GM13976 (cell line): ENCODE results near the gene TRIM44.

Source experiments
- DNase-seq: peaks from one replicate; pipeline ENCODE4 v3.0.0; 2012; ENCODE audit warnings: low spot score
- in situ Hi-C: fragments of 300-500 bp; cut with MboI; formaldehyde crosslinking; loops from one replicate; pipeline ENCODE4 v1.12.0; 2022; ENCODE audit warnings: low sequenced_read_pairs, mixed read lengths, inconsistent platforms; ENCODE audit not compliant: unreplicated experiment
- TF ChIP-seq, protein P1 (sequence below): IDR thresholded peaks from 2 replicates; pipeline ENCODE4 v1.5.1; 2012; ENCODE audit warnings: borderline replicate concordance, mild to moderate bottlenecking; ENCODE audit not compliant: insufficient read depth; ENCODE audit errors: extremely low read depth, missing control alignments, control extremely low read depth

The TRIM44 gene

GRCh38 chr11:35677904-35678303 lies 15.3 kb downstream of the TRIM44 start:
- TF ChIP-seq, protein P1, sequence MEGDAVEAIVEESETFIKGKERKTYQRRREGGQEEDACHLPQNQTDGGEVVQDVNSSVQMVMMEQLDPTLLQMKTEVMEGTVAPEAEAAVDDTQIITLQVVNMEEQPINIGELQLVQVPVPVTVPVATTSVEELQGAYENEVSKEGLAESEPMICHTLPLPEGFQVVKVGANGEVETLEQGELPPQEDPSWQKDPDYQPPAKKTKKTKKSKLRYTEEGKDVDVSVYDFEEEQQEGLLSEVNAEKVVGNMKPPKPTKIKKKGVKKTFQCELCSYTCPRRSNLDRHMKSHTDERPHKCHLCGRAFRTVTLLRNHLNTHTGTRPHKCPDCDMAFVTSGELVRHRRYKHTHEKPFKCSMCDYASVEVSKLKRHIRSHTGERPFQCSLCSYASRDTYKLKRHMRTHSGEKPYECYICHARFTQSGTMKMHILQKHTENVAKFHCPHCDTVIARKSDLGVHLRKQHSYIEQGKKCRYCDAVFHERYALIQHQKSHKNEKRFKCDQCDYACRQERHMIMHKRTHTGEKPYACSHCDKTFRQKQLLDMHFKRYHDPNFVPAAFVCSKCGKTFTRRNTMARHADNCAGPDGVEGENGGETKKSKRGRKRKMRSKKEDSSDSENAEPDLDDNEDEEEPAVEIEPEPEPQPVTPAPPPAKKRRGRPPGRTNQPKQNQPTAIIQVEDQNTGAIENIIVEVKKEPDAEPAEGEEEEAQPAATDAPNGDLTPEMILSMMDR, result no peak
- in situ Hi-C loops, result loop anchor here (10.0 kb wide), 1 partner anchor 117 kb away; no protein-coding TSS in a partner anchor
- DNase-seq, result no peak

GRCh38 chr11:35678471-35678870 lies 15.9 kb downstream of the TRIM44 start:
- TF ChIP-seq, protein P1, result no peak
- no peak for DNase-seq
- in situ Hi-C loops, result loop anchor here (10.0 kb wide), 1 partner anchor 116 kb away; no protein-coding TSS in a partner anchor

- in situ Hi-C loops, result loop anchor here (10.0 kb wide), 1 partner anchor 116 kb away; no protein-coding TSS in a partner anchor
- DNase-seq, result no peak
- TF ChIP-seq, protein P1, result no peak
Measured at GRCh38 chr11:35678975-35679374, 16.4 kb downstream of the TRIM44 start.

- in situ Hi-C loops, result no loop called here
- DNase-seq, result no peak
- TF ChIP-seq, protein P1, result no peak
Measured at GRCh38 chr11:35680506-35680905, 17.9 kb downstream of the TRIM44 start.

DNA sequence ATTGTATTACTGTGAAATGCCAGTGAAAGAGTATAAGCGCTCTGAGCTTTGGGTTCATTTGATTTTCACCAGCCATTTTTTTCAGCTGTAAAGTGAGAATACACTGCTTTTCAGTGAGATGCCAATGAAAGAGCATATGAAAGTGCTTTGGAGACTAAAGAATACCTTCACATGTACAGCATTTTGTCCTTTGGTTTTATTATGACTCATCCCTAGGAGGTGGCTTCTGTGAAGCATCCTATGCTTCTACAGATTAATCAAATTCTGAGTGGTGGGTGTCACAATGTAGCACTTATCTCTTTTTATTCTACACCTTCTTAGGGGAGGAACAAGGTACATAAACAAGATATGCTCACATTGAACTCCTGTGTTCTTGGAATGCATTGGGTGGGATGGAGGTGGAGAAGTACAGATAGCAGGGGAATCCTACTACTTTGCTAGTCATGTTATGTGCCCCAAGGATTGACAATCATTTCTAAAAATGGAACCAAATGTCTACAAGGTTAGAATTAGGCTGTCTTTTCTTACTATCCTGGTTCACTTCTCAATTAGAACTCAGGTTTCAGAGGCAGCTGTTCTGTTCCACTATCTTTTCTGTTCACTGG lies 18.7 kb downstream of the TRIM44 start:
- no peak for DNase-seq
- TF ChIP-seq, protein P1, result no peak
- in situ Hi-C loops, result no loop called here

GRCh38 chr11:35682230-35683173 lies 19.9 kb downstream of the TRIM44 start:
- TF ChIP-seq, protein P1, result no peak
- in situ Hi-C loops, result no loop called here
- DNase-seq, result no peak
